HCT116 (cell line): ENCODE results near the gene FAM156B.
"Not testable (repeated sequence)": the region's sequence is repeated elsewhere in the genome, so short reads cannot be mapped to it uniquely, and the experiment has no call there.

Source experiments
- EGR1 ChIP-seq: IDR thresholded peaks from 2 replicates; pipeline ENCODE4 v1.6.1; 2012; ENCODE audit warnings: low read depth
- POLR2AphosphoS5 ChIP-seq: IDR thresholded peaks from 2 replicates; pipeline ENCODE4 v1.6.1; 2011; ENCODE audit warnings: mild to moderate bottlenecking, low read depth, low read length, moderate library complexity
- TF ChIP-seq, protein P1 (sequence below), 3 experiments: fragments of 200-600 bp in 1 of 3; sonication (generic) in 1 of 3; IDR thresholded peaks in 2 of 3; conservative IDR thresholded peaks in 1 of 3; 2 replicates each; pipeline ENCODE4 v1.5.1; 2012 to 2017; ENCODE audit warnings: low read depth in 2 of 3, low read length in 2 of 3, antibody characterized with exemption in 1 of 3, borderline replicate concordance in 1 of 3, control low read depth in 1 of 3, mild to moderate bottlenecking in 1 of 3, mixed read lengths in 1 of 3, mixed run types in 1 of 3, moderate library complexity in 1 of 3; ENCODE audit not compliant: insufficient read depth in 1 of 3

DNA sequence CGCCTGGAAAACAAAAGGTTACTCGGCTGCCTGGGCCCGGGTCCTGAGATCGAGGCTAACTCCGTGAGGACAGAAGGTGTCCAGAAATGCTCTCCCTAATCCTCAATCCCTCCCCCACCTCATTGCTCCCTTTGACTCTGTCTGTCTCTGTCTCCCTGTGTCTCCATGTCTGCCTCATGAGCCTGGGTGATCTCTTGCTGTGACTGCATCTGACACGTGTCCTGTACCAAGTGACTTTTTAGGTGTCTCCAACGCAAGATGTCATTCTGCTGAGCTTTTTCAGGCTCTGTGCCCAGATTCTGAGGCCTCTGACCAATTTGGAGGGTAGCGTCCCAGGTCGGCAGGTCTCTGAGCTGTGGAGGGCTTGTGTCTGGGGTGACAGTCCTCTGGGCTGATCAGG, 9.0 kb upstream of the FAM156B start:
- TF ChIP-seq, protein P1, sequence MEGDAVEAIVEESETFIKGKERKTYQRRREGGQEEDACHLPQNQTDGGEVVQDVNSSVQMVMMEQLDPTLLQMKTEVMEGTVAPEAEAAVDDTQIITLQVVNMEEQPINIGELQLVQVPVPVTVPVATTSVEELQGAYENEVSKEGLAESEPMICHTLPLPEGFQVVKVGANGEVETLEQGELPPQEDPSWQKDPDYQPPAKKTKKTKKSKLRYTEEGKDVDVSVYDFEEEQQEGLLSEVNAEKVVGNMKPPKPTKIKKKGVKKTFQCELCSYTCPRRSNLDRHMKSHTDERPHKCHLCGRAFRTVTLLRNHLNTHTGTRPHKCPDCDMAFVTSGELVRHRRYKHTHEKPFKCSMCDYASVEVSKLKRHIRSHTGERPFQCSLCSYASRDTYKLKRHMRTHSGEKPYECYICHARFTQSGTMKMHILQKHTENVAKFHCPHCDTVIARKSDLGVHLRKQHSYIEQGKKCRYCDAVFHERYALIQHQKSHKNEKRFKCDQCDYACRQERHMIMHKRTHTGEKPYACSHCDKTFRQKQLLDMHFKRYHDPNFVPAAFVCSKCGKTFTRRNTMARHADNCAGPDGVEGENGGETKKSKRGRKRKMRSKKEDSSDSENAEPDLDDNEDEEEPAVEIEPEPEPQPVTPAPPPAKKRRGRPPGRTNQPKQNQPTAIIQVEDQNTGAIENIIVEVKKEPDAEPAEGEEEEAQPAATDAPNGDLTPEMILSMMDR (IDR thresholded peaks at IDR 0.05 in 2 of 3, conservative IDR thresholded peaks at IDR 0.05 in 1 of 3; ENCODE audit: borderline replicate concordance in 1 of 3, insufficient read depth in 1 of 3, low read depth in 2 of 3, low read length in 2 of 3) = not testable (repeated sequence)
- not testable (repeated sequence) for TF ChIP-seq POLR2AphosphoS5, EGR1
